Body of pancreas (tissue), 4 donors: ENCODE measurements around the gene NOXO1. TPM values are rescaled to one million over a fixed set of nuclear protein-coding genes. Genes with fewer than 3 reads are reported as not detected.

Experiments
- ATAC-seq: fragments of 150-250 bp; one replicate; pipeline ENCODE4 v1.9.1; 2016
- DNase-seq, 4 donors: peaks; one replicate each; pipeline ENCODE4 v3.0.0-alpha.2; 2019
- H3K27ac ChIP-seq, 4 donors: fragments of 200-600 bp; sonication (generic); 1 replicate in 3 of 4; 2 replicates in 1 of 4; pipeline versions ENCODE4 v1.5.1 to v1.6.1; 2016 to 2019; ENCODE audit warnings: mild to moderate bottlenecking in 1 of 4, mixed read lengths in 1 of 4, moderate library complexity in 1 of 4
- H3K27me3 ChIP-seq, 2 donors: fragments of 200-600 bp; sonication (generic); one replicate each; pipeline ENCODE4 v1.6.0; 2016; ENCODE audit warnings: mild to moderate bottlenecking in 1 of 2
- H3K36me3 ChIP-seq, 2 donors: fragments of 200-600 bp; sonication (generic); replicated peaks in 1 of 2; 2 replicates each; pipeline ENCODE4 v1.5.1; 2016; ENCODE audit warnings: low read depth in 2 of 2; ENCODE audit not compliant: insufficient read depth in 1 of 2
- H3K4me1 ChIP-seq: fragments of 200-600 bp; sonication (generic); one replicate; pipeline ENCODE4 v1.6.0; 2016
- H3K4me3 ChIP-seq, 2 donors: fragments of 200-600 bp; sonication (generic); 1 replicate in 1 of 2; 2 replicates in 1 of 2; pipeline ENCODE4 v1.5.1; 2016 to 2019
- H3K9me3 ChIP-seq, 3 donors: fragments of 200-600 bp; sonication (generic); 1 replicate in 2 of 3; 2 replicates in 1 of 3; pipeline ENCODE4 v1.5.1; 2016
- POLR2A ChIP-seq, 3 donors: fragments of 450-650 bp; IDR thresholded peaks; one replicate each; pipeline ENCODE4 v1.6.1; 2016; ENCODE audit warnings: antibody characterized with exemption in 3 of 3, mild to moderate bottlenecking in 2 of 3
- WGBS, 2 donors: methylation state at CpG; one replicate each; pipeline ENCODE4 v1.1.5; 2017; 5-methylcytosine and 5-hydroxymethylcytosine counted together
- intact Hi-C: fragments of 100-400 bp; cut with DNase I; formaldehyde crosslinking; loops from one replicate; pipeline ENCODE4 v1.15.1; 2023
- total RNA-seq, 2 donors: library from RNA; depleted of rRNA; stranded (reverse); fragments of >200 nt; gene quantifications; one replicate each; pipeline ENCODE4 v1.1.0, GENCODE V29; 2016
- TF ChIP-seq, protein P1 (sequence below), 7 experiments: fragments of 450-650 bp in 4 of 7; fragments of 200-600 bp in 3 of 7; sonication (generic) in 3 of 7; IDR thresholded peaks; one replicate each; pipeline ENCODE4 v1.5.1; 2016 to 2019; ENCODE audit warnings: antibody characterized with exemption in 7 of 7

NOXO1 gene
- total RNA-seq, 2 donors from 2014 or later: not detected

DNA sequence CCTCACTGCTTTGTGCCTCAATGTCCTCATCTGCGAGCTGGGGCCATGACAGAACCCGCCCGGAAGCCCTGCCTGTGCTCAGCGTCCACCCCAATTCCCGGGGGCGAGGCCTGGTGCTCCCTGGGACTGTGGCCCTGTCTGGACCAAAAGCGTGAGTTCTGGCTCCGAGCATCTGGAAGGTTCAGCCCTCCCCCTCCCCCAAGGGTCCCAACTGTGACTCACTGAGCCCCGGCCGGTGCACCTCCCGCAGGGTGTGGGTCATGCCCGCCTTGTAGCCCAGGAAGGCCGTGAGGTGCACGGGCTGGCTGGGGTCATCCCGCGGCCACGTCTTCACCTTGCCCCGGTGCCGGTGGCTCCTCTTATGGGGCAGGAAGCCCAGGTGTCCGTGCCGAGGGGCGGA is 27.5 kb downstream of the NOXO1 start:
- Histone ChIP-seq H3K36me3 (no peaks in the 10 kb centered on the region), H3K4me3 (no peak overlapping the region), H3K27me3 (no peaks in the 10 kb centered on the region), H3K4me1 (peaks cover 14% of the 10 kb centered on the region), H3K27ac (peak overlapping the region in 1 of 4 donors; percentile 69), H3K9me3 (no peaks in the 10 kb centered on the region)
- DNase-seq (peak in 1 of 4 donors; percentile 35), ATAC-seq (no peak)
- TF ChIP-seq, protein P1, sequence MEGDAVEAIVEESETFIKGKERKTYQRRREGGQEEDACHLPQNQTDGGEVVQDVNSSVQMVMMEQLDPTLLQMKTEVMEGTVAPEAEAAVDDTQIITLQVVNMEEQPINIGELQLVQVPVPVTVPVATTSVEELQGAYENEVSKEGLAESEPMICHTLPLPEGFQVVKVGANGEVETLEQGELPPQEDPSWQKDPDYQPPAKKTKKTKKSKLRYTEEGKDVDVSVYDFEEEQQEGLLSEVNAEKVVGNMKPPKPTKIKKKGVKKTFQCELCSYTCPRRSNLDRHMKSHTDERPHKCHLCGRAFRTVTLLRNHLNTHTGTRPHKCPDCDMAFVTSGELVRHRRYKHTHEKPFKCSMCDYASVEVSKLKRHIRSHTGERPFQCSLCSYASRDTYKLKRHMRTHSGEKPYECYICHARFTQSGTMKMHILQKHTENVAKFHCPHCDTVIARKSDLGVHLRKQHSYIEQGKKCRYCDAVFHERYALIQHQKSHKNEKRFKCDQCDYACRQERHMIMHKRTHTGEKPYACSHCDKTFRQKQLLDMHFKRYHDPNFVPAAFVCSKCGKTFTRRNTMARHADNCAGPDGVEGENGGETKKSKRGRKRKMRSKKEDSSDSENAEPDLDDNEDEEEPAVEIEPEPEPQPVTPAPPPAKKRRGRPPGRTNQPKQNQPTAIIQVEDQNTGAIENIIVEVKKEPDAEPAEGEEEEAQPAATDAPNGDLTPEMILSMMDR (IDR thresholded peaks at IDR 0.05): no peak
- no peak for TF ChIP-seq POLR2A (IDR thresholded peaks at IDR 0.05)
- whole genome bisulfite sequencing, 2 donors: 93 to 95% methylated on average over 11 to 21 of the region's 22 CpGs
- intact Hi-C loops: no loop called here

DNA sequence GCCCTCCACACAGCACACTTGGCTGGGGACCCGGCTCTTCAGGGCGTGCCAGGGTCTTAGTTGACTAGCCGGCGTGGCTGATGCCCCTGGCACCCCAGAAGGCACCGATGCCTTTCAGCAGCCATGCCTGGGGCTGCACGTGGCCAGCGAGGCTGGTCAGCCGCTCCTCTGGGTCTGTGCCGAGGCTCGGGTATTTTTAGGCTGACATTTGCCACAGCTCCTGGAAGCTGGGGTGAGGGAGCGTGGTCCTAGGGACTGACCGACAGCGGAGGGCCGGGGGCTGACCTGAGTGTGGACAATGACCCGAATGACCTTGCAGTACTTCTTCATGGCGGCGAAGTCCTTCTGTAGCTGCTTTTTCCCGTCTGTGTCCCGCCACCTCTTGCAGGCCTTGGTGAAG is 30.7 kb downstream of the NOXO1 start:
- Histone ChIP-seq H3K4me1 (peaks cover 12% of the 10 kb centered on the region), H3K27me3 (no peaks in the 10 kb centered on the region), H3K9me3 (no peaks in the 10 kb centered on the region), H3K36me3 (no peaks in the 10 kb centered on the region), H3K27ac (no peak overlapping the region), H3K4me3 (no peak overlapping the region)
- intact Hi-C loops: no loop called here
- WGBS, 2 donors: 84 to 91% methylated on average over 18 to 19 of the region's 19 CpGs
- ATAC-seq (no peak), DNase-seq (no peak)
- no peak for TF ChIP-seq POLR2A (IDR thresholded peaks at IDR 0.05)

DNA sequence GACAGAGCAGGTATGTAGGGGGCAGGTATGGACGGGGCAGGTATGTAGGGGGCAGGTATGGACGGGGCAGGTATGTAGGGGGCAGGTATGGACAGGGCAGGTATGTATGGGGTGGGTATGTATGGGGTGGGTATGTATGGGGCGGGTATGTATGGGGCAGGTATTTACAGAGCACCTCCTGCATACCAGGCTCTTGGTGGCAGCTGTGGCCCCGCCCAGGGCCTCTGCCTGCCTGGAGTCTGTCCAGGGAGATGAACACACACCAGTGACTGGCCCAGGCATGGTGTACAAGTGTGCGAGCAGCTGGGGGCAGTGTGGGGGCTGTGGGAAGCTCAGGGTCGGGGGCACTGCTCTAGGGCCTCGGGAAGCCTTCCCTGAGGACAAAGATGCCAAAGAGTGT is 31.2 kb downstream of the NOXO1 start:
- H3K36me3 ChIP-seq: no peaks in the 10 kb centered on the region
- ATAC-seq (no peak), DNase-seq (no peak)
- H3K27me3 ChIP-seq: no peaks in the 10 kb centered on the region
- 73 to 87% methylated on average over 5 to 7 of the region's 7 CpGs for WGBS, 2 donors
- H3K4me3 ChIP-seq: no peak overlapping the region
- intact Hi-C loops: no loop called here
- H3K4me1 ChIP-seq: peaks cover 11% of the 10 kb centered on the region
- no peak for TF ChIP-seq POLR2A (IDR thresholded peaks at IDR 0.05)
- TF ChIP-seq, protein P1 (IDR thresholded peaks at IDR 0.05): no peak
- H3K9me3 ChIP-seq: no peaks in the 10 kb centered on the region
- no peak overlapping the region for H3K27ac ChIP-seq

DNA sequence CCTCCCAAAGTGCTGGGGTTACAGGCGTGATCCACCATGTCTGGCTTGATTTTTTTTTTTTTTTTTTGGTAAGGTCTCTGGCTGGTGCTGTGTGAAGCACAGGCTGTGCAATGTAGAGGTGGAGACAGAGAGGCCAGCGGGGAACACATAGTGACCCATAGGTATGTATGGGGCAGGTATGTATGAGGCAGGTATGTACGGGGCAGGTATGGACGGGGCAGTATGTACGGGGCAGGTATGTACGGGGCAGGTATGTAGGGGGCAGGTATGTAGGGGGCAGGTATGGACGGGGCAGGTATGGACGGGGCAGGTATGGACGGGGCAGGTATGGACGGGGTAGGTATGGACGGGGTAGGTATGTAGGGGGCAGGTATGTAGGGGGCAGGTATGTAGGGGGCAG is 31.8 kb downstream of the NOXO1 start:
- ATAC-seq (no peak), DNase-seq (no peak)
- Histone ChIP-seq H3K9me3 (no peaks in the 10 kb centered on the region), H3K27ac (no peak overlapping the region), H3K36me3 (no peaks in the 10 kb centered on the region), H3K4me1 (peaks cover 5% of the 10 kb centered on the region), H3K27me3 (no peaks in the 10 kb centered on the region), H3K4me3 (no peak overlapping the region)
- TF ChIP-seq, protein P1 (IDR thresholded peaks at IDR 0.05): no peak
- no peak for TF ChIP-seq POLR2A (IDR thresholded peaks at IDR 0.05)
- WGBS, 2 donors: 82 to 92% methylated on average over 6 to 10 of the region's 11 CpGs
- intact Hi-C loops: no loop called here

DNA sequence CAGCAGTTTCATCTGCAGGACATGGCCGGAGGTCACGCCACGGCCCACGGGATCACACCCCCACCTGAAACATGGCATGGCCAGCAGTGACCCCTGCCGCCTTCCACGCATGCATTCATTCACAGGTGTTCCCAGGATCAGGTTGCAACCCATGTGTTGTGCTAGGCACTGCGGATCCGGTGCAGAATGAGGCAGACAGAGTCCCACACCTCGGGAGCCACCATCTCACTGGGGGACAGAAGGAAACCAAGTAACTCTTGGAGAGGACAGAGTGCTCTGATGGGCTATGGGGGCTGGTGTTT is 33.9 kb downstream of the NOXO1 start:
- intact Hi-C loops: no loop called here
- Histone ChIP-seq H3K36me3 (no peaks in the 10 kb centered on the region), H3K27ac (no peak overlapping the region), H3K27me3 (no peaks in the 10 kb centered on the region), H3K4me1 (peaks cover 10% of the 10 kb centered on the region), H3K9me3 (no peaks in the 10 kb centered on the region), H3K4me3 (no peak overlapping the region)
- TF ChIP-seq, protein P1 (IDR thresholded peaks at IDR 0.05): no peak
- no peak for TF ChIP-seq POLR2A (IDR thresholded peaks at IDR 0.05)
- DNase-seq: no peak
- no peak for ATAC-seq
- WGBS, 2 donors: 94% methylated on average over 9 of the region's 9 CpGs; no CpG with 5 or more reads in 1 of the 2 donors
